Mononuclear cell (primary cell): ENCODE data around the gene CASZ1. TPM values are rescaled to one million over a fixed set of nuclear protein-coding genes. Genes with fewer than 3 reads are reported as not detected.

Experiments
- H3K27me3 ChIP-seq: 2 replicates; pipeline ENCODE4 v1.6.0; 2011; ENCODE audit warnings: low read length, control low read depth; ENCODE audit not compliant: insufficient read depth
- H3K4me1 ChIP-seq: 2 replicates; pipeline ENCODE4 v1.5.1; 2011; ENCODE audit warnings: mild to moderate bottlenecking, low read length, control low read depth; ENCODE audit not compliant: insufficient read depth
- H3K4me3 ChIP-seq: 2 replicates; pipeline ENCODE4 v1.5.1; 2011; ENCODE audit warnings: mild to moderate bottlenecking, low read length, moderate library complexity
- H3K9me3 ChIP-seq: 2 replicates; pipeline ENCODE4 v1.5.1; 2011; ENCODE audit warnings: low read depth, mild to moderate bottlenecking, control low read depth, low read length
- total RNA-seq: library from RNA; depleted of rRNA; stranded (reverse); fragments of >200 nt; gene quantifications from one replicate; pipeline ENCODE4 v1.2.3, GENCODE V29; 2012

Gene CASZ1
- total RNA-seq, 1 donor: 18.8 TPM

DNA sequence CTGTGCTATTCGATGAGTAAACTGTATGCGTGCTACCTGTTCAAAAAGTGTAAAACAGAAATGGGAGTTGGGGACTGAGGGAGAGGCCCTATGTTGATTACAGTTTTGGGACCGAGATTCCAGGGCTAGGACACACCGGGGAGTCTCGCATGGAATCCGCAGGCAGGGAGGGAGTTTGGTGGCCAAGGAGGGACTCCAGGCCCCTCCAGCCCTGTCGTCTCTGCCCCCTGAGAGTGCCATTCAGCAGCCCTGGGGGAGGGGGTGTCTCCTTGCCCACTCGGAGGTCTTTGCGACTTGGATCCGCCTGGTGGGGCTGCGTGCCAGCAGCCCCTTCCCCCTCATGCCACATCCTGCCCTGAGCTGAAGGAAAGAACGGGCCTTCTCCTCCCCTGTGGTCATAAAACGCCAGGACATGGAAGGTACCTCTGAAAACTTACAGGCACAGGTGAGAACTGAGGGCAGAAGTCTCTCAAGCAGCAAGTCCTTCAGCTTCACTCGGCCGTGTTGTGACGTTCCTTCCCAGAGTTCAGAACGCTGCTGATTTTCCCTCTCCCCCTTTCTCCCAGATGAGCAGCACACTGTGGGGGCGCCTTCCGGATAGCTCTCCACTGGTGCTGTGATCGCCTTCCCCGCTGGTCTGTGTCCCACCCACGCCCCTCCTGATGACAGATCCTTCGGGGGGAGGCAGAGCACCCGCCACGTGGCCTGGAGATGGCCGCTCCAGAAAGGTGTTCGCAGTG, 180.3 kb downstream of the CASZ1 start:
- Histone ChIP-seq H3K4me3 (no peak overlapping the region), H3K27me3 (no peaks in the 10 kb centered on the region), H3K4me1 (no peaks in the 10 kb centered on the region), H3K9me3 (no peaks in the 10 kb centered on the region)

GRCh38 chr1:10615332-10615731, 181.1 kb downstream of the CASZ1 start:
- Histone ChIP-seq H3K4me1 (no peaks in the 10 kb centered on the region), H3K27me3 (no peaks in the 10 kb centered on the region), H3K4me3 (no peak overlapping the region), H3K9me3 (no peaks in the 10 kb centered on the region)

DNA sequence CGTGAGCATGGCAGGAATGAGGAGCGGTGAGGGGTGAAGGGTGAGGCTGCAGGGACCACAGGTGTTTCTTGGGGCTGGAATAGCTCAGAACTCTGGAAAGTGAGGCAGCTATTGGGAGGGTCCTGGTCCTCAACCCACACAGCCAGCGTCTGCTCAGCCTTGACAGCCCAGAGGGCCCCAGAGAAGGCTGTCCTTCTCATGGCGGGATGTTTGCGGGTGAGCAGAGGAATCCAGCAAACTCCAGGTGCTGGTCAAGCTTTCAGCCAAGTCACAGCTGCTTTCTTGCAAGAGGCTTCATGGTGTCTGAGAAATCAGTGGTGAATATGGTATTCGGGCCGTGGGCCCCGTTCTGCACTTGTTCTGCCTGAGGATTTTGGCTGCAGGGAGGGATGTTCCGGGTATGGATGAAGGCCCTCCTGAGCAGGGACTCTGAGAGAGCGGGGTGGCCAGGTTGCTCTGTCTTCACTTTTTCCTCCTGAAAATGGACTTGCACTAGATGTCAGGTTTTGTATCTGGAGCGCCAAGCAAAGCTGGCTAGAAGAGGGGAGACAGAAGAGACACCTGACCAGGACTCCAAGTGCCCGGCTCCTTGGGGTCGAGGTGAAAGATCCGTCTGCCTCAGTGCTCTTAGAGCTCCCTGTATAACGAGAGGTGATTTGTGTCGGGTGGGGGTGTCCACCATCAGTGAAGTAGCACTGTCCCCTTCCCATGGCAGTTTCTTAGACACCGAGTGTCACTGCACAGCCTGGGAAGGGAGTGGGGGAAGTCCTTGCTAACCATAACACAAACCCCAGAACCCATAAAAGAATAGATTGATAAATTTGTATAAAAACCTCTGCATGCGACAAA, 181.8 kb downstream of the CASZ1 start:
- H3K4me1 ChIP-seq: no peaks in the 10 kb centered on the region

GRCh38 chr1:10613861-10614260, 182.6 kb downstream of the CASZ1 start:
- no peaks in the 10 kb centered on the region for H3K27me3 ChIP-seq
- H3K4me3 ChIP-seq: no peak overlapping the region
- H3K9me3 ChIP-seq: no peaks in the 10 kb centered on the region
- H3K4me1 ChIP-seq: no peaks in the 10 kb centered on the region

More for the DNA sequence above, 181.8 kb downstream of the CASZ1 start:
- H3K4me3 ChIP-seq: no peak overlapping the region
- H3K9me3 ChIP-seq: no peaks in the 10 kb centered on the region
- no peaks in the 10 kb centered on the region for H3K27me3 ChIP-seq

GRCh38 chr1:10613340-10613739, 183.1 kb downstream of the CASZ1 start:
- Histone ChIP-seq H3K27me3 (no peaks in the 10 kb centered on the region), H3K9me3 (no peaks in the 10 kb centered on the region)

GRCh38 chr1:10612436-10613160, 183.8 kb downstream of the CASZ1 start:
- no peaks in the 10 kb centered on the region for H3K27me3 ChIP-seq
- H3K4me1 ChIP-seq: no peaks in the 10 kb centered on the region
- H3K9me3 ChIP-seq: no peaks in the 10 kb centered on the region
- H3K4me3 ChIP-seq: no peak overlapping the region

More at GRCh38 chr1:10613340-10613739, 183.1 kb downstream of the CASZ1 start:
- Histone ChIP-seq H3K4me3 (no peak overlapping the region), H3K4me1 (no peaks in the 10 kb centered on the region)

- H3K4me1 ChIP-seq: no peaks in the 10 kb centered on the region
- no peak overlapping the region for H3K4me3 ChIP-seq
- H3K9me3 ChIP-seq: no peaks in the 10 kb centered on the region
- H3K27me3 ChIP-seq: no peaks in the 10 kb centered on the region
These were observed 185.4 kb downstream of the CASZ1 start for GRCh38 chr1:10610901-10611600.

DNA sequence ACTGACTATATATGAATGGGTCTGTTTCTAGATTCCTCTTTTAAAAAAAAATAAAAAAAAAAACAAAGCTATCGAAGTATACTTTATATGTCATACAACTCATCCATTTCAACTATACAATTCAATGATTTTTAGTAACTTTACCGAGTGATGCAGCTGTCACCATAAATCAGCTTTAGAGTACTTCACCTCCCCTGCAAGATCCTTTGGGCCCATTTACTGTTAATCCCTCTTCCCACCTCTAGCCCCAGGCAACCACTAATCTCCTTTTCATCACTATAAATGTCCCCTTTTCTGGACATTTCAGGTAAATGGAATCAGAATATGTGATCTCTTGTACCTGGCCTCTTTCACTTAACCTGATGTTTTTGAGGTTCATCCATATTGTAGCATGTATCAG, 187.8 kb downstream of the CASZ1 start:
- H3K27me3 ChIP-seq: no peaks in the 10 kb centered on the region

DNA sequence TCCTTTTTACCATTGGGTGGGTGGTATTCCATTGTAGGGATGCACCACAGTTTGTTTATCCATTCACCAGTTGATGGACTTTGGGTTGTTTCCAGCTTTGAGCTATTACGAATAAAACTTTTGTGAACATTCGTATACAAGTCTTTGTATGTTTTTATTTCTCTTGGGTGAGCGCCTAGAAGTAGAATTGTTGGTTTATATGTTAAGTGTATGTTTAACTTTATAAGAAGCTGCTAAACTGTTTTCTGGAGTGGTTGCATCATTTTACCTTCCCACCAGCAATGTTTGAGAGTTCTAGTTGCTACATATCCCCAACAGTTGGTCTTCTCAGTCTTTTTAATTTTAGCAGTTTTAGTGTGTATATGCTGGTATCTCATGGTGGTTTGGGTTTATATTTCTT, 189.2 kb downstream of the CASZ1 start:
- Histone ChIP-seq H3K4me1 (no peaks in the 10 kb centered on the region), H3K27me3 (no peaks in the 10 kb centered on the region), H3K4me3 (no peak overlapping the region), H3K9me3 (no peaks in the 10 kb centered on the region)

More for the DNA sequence above, 187.8 kb downstream of the CASZ1 start:
- Histone ChIP-seq H3K4me3 (no peak overlapping the region), H3K9me3 (no peaks in the 10 kb centered on the region), H3K4me1 (no peaks in the 10 kb centered on the region)

- no peaks in the 10 kb centered on the region for H3K27me3 ChIP-seq
- no peaks in the 10 kb centered on the region for H3K9me3 ChIP-seq
- no peaks in the 10 kb centered on the region for H3K4me1 ChIP-seq
- no peak overlapping the region for H3K4me3 ChIP-seq
These were observed 190.4 kb downstream of the CASZ1 start for GRCh38 chr1:10606064-10606463.

- Histone ChIP-seq H3K27me3 (no peaks in the 10 kb centered on the region), H3K4me3 (no peak overlapping the region), H3K9me3 (no peaks in the 10 kb centered on the region), H3K4me1 (no peaks in the 10 kb centered on the region)
These were observed 191.5 kb downstream of the CASZ1 start for GRCh38 chr1:10604966-10605365.

GRCh38 chr1:10602936-10603335, 193.5 kb downstream of the CASZ1 start:
- Histone ChIP-seq H3K27me3 (no peaks in the 10 kb centered on the region), H3K4me3 (no peak overlapping the region), H3K4me1 (no peaks in the 10 kb centered on the region), H3K9me3 (no peaks in the 10 kb centered on the region)

DNA sequence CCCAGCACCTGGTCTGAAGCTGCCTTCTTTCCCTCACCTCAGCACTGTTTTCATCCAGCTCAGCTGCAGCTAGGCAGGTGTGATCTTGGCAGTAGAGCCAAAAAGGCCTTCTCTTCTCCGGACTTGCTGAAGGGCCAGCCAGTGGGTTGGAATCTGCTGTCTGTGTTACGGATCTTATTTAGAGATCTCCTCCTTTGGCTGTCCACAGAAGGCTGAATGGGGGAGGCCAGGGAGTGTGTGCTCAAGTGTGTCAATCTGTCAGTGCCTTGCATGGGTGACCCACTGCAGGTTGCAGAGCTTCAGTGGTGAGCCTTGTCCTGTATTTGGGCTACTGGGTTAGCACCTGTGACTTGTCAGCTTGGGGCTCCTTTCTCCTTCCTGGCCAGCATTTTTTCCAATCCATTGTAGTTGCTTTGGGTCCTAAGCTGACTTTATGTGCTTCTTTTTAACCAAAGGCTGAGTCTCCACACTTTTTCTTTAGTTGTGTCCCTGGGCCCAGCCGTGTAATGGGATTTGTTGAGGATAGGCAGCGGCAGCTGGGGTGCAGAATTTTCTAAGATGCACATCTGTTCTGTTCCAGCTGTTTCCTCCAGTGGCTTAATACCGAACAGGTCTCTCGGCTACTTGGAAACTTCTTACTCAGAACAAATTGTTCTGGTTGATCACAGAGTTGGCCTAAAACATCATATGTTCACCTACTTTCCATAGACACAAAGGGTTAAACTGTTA, 194.9 kb downstream of the CASZ1 start:
- Histone ChIP-seq H3K4me3 (no peak overlapping the region), H3K4me1 (no peaks in the 10 kb centered on the region), H3K9me3 (no peaks in the 10 kb centered on the region), H3K27me3 (no peaks in the 10 kb centered on the region)

DNA sequence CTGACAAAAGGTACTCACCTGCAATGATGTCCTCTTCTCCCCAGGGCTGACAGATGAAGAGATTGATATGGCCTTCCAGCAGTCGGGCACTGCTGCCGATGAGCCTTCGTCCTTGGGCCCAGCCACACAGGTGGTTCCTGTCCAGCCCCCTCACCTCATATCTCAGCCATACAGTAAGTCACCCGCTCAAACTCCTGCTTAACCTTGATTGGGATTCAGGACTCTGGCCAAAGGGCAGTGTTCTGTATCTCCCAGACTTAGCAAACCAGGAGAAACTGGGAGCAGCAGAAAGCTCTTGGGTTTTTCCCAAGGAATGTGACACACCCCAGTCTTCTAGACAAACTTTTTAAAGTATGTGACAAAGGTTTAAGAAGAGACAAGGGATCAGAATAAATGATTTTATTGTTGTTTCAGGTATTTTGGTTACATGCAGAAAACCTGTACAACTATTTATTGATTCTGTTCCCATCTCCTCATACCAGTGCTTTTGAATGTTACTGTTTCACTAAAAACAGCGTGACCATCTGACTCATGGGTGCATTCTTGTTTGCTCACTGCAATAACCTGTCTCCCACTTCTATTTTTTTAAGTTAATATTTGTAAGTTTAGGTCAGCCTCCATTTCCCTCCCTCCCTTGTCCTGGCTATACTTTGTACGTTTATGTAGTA, 197.1 kb downstream of the CASZ1 start:
- H3K4me1 ChIP-seq: no peaks in the 10 kb centered on the region
- H3K4me3 ChIP-seq: no peak overlapping the region
- H3K9me3 ChIP-seq: no peaks in the 10 kb centered on the region
- H3K27me3 ChIP-seq: no peaks in the 10 kb centered on the region
